Spleen (tissue), 11 donors: ENCODE data around the gene WDR26. TPM values are rescaled to one million over a fixed set of nuclear protein-coding genes. Genes with fewer than 3 reads are reported as not detected.

Experiments used
- DNase-seq: peaks from one replicate; pipeline ENCODE4 v3.0.0-alpha.2; 2020
- H3K27ac ChIP-seq, 8 donors: fragments of 200-600 bp; sonication (generic) in 7 of 8; 1 replicate in 4 of 8; 2 replicates in 4 of 8; pipeline versions ENCODE4 v1.5.0 to v1.8.0; 2016 to 2021; ENCODE audit warnings: inconsistent platforms in 4 of 8, mild to moderate bottlenecking in 4 of 8, moderate library complexity in 1 of 8
- H3K27me3 ChIP-seq, 7 donors: fragments of 200-600 bp; sonication (generic) in 6 of 7; replicated peaks in 1 of 7; 1 replicate in 4 of 7; 2 replicates in 3 of 7; pipeline versions ENCODE4 v1.5.0 to v1.8.0; 2016 to 2021; ENCODE audit warnings: inconsistent platforms in 3 of 7, mild to moderate bottlenecking in 1 of 7
- H3K36me3 ChIP-seq, 6 donors: fragments of 200-600 bp; sonication (generic) in 5 of 6; 1 replicate in 4 of 6; 2 replicates in 2 of 6; pipeline versions ENCODE4 v1.5.0 to v1.8.0; 2016 to 2021; ENCODE audit warnings: inconsistent platforms in 2 of 6
- H3K4me1 ChIP-seq, 6 donors: fragments of 200-600 bp; sonication (generic) in 5 of 6; 1 replicate in 3 of 6; 2 replicates in 3 of 6; pipeline versions ENCODE4 v1.5.0 to v1.8.0; 2016 to 2021; ENCODE audit warnings: inconsistent platforms in 3 of 6
- H3K4me3 ChIP-seq, 8 donors: fragments of 200-600 bp; sonication (generic) in 7 of 8; 1 replicate in 4 of 8; 2 replicates in 4 of 8; pipeline versions ENCODE4 v1.5.0 to v1.8.0; 2016 to 2021; ENCODE audit warnings: inconsistent platforms in 4 of 8, mild to moderate bottlenecking in 4 of 8, moderate library complexity in 2 of 8
- H3K9me3 ChIP-seq, 8 donors: fragments of 200-600 bp; sonication (generic) in 7 of 8; 1 replicate in 4 of 8; 2 replicates in 4 of 8; pipeline versions ENCODE4 v1.5.0 to v1.8.0; 2016 to 2021; ENCODE audit warnings: inconsistent platforms in 4 of 8
- CTCF ChIP-seq, 11 experiments: fragments of 200-600 bp in 7 of 11; fragments of 450-650 bp in 4 of 11; sonication (generic) in 4 of 11; IDR thresholded peaks in 8 of 11; conservative IDR thresholded peaks in 3 of 11; 1 replicate in 7 of 11; 2 replicates in 4 of 11; pipeline versions ENCODE4 v1.4.0 to v1.8.0; 2016 to 2021; ENCODE audit warnings: antibody characterized with exemption in 11 of 11, inconsistent platforms in 4 of 11, mild to moderate bottlenecking in 1 of 11
- POLR2A ChIP-seq, 3 donors: fragments of 450-650 bp; IDR thresholded peaks; one replicate each; pipeline ENCODE4 v1.5.1; 2017; ENCODE audit warnings: antibody characterized with exemption in 3 of 3, mild to moderate bottlenecking in 1 of 3
- POLR2AphosphoS5 ChIP-seq, 3 donors: sonication (generic); formaldehyde crosslinking; IDR thresholded peaks; one replicate each; pipeline ENCODE4 v1.5.1; 2017; ENCODE audit warnings: antibody characterized with exemption in 3 of 3
- WGBS, 5 donors: extraction: QIAGEN DNeasy Blood & Tissue Kit in 3 of 5; methylation state at CpG; one replicate each; pipeline versions ENCODE4 v1.1.5 to v1.1.7; 2013 to 2018; 5-methylcytosine and 5-hydroxymethylcytosine counted together
- intact Hi-C: fragments of 100-400 bp; cut with DNase I; formaldehyde crosslinking; loops from one replicate; pipeline ENCODE4 v1.15.0; 2023; ENCODE audit warnings: low total_unique reads
- polyA plus RNA-seq, 3 donors: library from polyadenylated mRNA; stranded (reverse); fragments of 200-250 nt; gene quantifications; one replicate each; pipeline ENCODE4 v1.2.1, GENCODE V29; 2013
- total RNA-seq, 7 donors: library from RNA; depleted of rRNA in 3 of 7; stranded (reverse); fragments of >200 nt in 3 of 7; fragmentation: NEBNext Ultra II Directional in 4 of 7; extraction: Animal tissue kit (Norgen Biotek cat#: 25700) in 4 of 7; gene quantifications; one replicate each; pipeline versions ENCODE4 v1.1.0 to v1.2.1, GENCODE V29; 2016 to 2021
- donor health status: healthy with polysubstance abuse.
- donor health status: DM: no; HTN: no; CAD: no; lungs with moderate emphysema.
- donor health status: DM: no; HTN: no; CAD: no.
- donor health status: Bipolar disorder and iron deficiency.
- donor health status: healthy.
- donor health status: DM: no; HTN: no; CAD: no.
- donor health status: DM: yes; HTN: yes; CAD: no.

Gene WDR26
- total and polyA plus RNA-seq, 10 donors = 22.0 to 148 (median 119) TPM

GRCh38 chr1:224472806-224473205 is 38.2 kb upstream of the WDR26 start:
- H3K36me3 ChIP-seq = no peaks in the 10 kb centered on the region
- TF ChIP-seq CTCF (IDR thresholded peaks at IDR 0.05 in 8 of 11, conservative IDR thresholded peaks at IDR 0.05 in 3 of 11) (no peak), POLR2A (IDR thresholded peaks at IDR 0.05) (no peak), POLR2AphosphoS5 (IDR thresholded peaks at IDR 0.05) (no peak)
- 90 to 98% (median 94%) methylated on average over 1 of the region's 1 CpG for WGBS, 5 donors

GRCh38 chr1:224466154-224466553 is 31.6 kb upstream of the WDR26 start:
- Histone ChIP-seq H3K4me3 (no peak overlapping the region), H3K27me3 (no peaks in the 10 kb centered on the region), H3K27ac (no peak overlapping the region), H3K4me1 (peaks cover 0 to 5% (median 0%) of the 10 kb centered on the region in 6 donors), H3K36me3 (no peaks in the 10 kb centered on the region), H3K9me3 (no peaks in the 10 kb centered on the region)
- 82 to 88% (median 84%) methylated on average over 2 of the region's 2 CpGs for WGBS, 5 donors
- no peak for DNase-seq
- TF ChIP-seq CTCF (IDR thresholded peaks at IDR 0.05 in 8 of 11, conservative IDR thresholded peaks at IDR 0.05 in 3 of 11) (no peak), POLR2AphosphoS5 (IDR thresholded peaks at IDR 0.05) (no peak), POLR2A (IDR thresholded peaks at IDR 0.05) (no peak)
- intact Hi-C loops = no loop called here

More at GRCh38 chr1:224472806-224473205, 38.2 kb upstream of the WDR26 start:
- no peak for DNase-seq
- H3K4me3 ChIP-seq = no peak overlapping the region
- H3K27me3 ChIP-seq = no peaks in the 10 kb centered on the region
- intact Hi-C loops = no loop called here
- H3K27ac ChIP-seq = no peak overlapping the region
- no peaks in the 10 kb centered on the region for H3K4me1 ChIP-seq
- H3K9me3 ChIP-seq = peaks cover 0 to 6% (median under 1%) of the 10 kb centered on the region in 8 donors

- no peak for TF ChIP-seq POLR2AphosphoS5 (IDR thresholded peaks at IDR 0.05)
- TF ChIP-seq POLR2A (IDR thresholded peaks at IDR 0.05) = no peak
- no peak for TF ChIP-seq CTCF (IDR thresholded peaks at IDR 0.05 in 8 of 11, conservative IDR thresholded peaks at IDR 0.05 in 3 of 11)
- DNase-seq = no peak
- Histone ChIP-seq H3K4me1 (peaks cover 7 to 44% (median 25%) of the 10 kb centered on the region in 6 donors), H3K9me3 (no peaks in the 10 kb centered on the region), H3K4me3 (no peak overlapping the region), H3K27me3 (no peaks in the 10 kb centered on the region), H3K36me3 (no peaks in the 10 kb centered on the region), H3K27ac (peak overlapping the region in 3 of 8 donors; percentile 40 to 83 (median 81))
- intact Hi-C loops = loop anchor here (5.0 kb wide), 1 partner anchor 343 kb away; no protein-coding TSS in a partner anchor
- 83 to 90% (median 86%) methylated on average over 5 of the region's 5 CpGs for WGBS, 5 donors
Measured at GRCh38 chr1:224459966-224460365, 25.4 kb upstream of the WDR26 start.

- 17 to 32% (median 25%) methylated on average over 2 of the region's 2 CpGs for WGBS, 5 donors
- no peak for TF ChIP-seq POLR2AphosphoS5 (IDR thresholded peaks at IDR 0.05)
- no peak for TF ChIP-seq POLR2A (IDR thresholded peaks at IDR 0.05)
- no peak for TF ChIP-seq CTCF (IDR thresholded peaks at IDR 0.05 in 8 of 11, conservative IDR thresholded peaks at IDR 0.05 in 3 of 11)
- Histone ChIP-seq H3K27ac (peak overlapping the region in 4 of 8 donors; percentile 21 to 83 (median 82)), H3K36me3 (no peaks in the 10 kb centered on the region), H3K9me3 (no peaks in the 10 kb centered on the region), H3K4me3 (no peak overlapping the region), H3K4me1 (peaks cover 7 to 44% (median 25%) of the 10 kb centered on the region in 6 donors), H3K27me3 (no peaks in the 10 kb centered on the region)
- intact Hi-C loops = loop anchor here (5.0 kb wide), 1 partner anchor 342 kb away; no protein-coding TSS in a partner anchor
- DNase-seq = no peak
Measured at GRCh38 chr1:224458996-224459395, 24.4 kb upstream of the WDR26 start.
